Upper lobe of right lung (tissue), 1 donor: ENCODE results near the gene USP36. TPM values are rescaled to one million over a fixed set of nuclear protein-coding genes. Genes with fewer than 3 reads are reported as not detected.
"Not testable (repeated sequence)": the region's sequence is repeated elsewhere in the genome, so short reads cannot be mapped to it uniquely, and the experiment has no call there.

Experiments
- ATAC-seq: fragments of 200-7000 bp; cut with Tn5 transposase; one replicate; pipeline ENCODE4 v1.9.1; 2020; ENCODE audit warnings: mild to moderate bottlenecking, moderate library complexity
- DNase-seq: peaks from one replicate; pipeline ENCODE4 v3.0.0-alpha.2; 2020
- H3K27ac ChIP-seq: fragments of 200-600 bp; one replicate; pipeline ENCODE4 v1.8.0; 2022
- H3K27me3 ChIP-seq: fragments of 200-600 bp; one replicate; pipeline ENCODE4 v1.8.0; 2022; ENCODE audit warnings: mild to moderate bottlenecking
- H3K36me3 ChIP-seq: fragments of 200-600 bp; one replicate; pipeline ENCODE4 v1.8.0; 2022
- H3K4me1 ChIP-seq: fragments of 200-600 bp; one replicate; pipeline ENCODE4 v1.8.0; 2022
- H3K4me3 ChIP-seq: fragments of 200-600 bp; one replicate; pipeline ENCODE4 v1.8.0; 2022; ENCODE audit warnings: mild to moderate bottlenecking
- H3K9me3 ChIP-seq: fragments of 200-600 bp; one replicate; pipeline ENCODE4 v1.8.0; 2022
- CTCF ChIP-seq: fragments of 200-600 bp; IDR thresholded peaks from one replicate; pipeline ENCODE4 v1.8.0; 2022; ENCODE audit warnings: antibody characterized with exemption
- intact Hi-C: fragments of 100-400 bp; cut with DNase I; formaldehyde crosslinking; loops from one replicate; pipeline ENCODE4 v1.11.0; 2022
- total RNA-seq: library from RNA; stranded (reverse); fragmentation: NEBNext Ultra II Directional; extraction: Animal tissue kit (Norgen Biotek cat#: 25700); gene quantifications from one replicate; pipeline ENCODE4 v1.2.1, GENCODE V29; 2021
- donor health status: DM: no; HTN: yes; CAD: no; lungs with severe emphysema.

The USP36 gene
- total RNA-seq, 1 donor from 2014 or later = 69.6 TPM

GRCh38 chr17:78759969-78760352 is 80.7 kb downstream of the USP36 start:
- Histone ChIP-seq H3K27ac (peak overlapping the region; percentile 77), H3K36me3 (no peaks in the 10 kb centered on the region), H3K9me3 (no peaks in the 10 kb centered on the region), H3K4me1 (peaks cover 59% of the 10 kb centered on the region), H3K27me3 (no peaks in the 10 kb centered on the region), H3K4me3 (no peak overlapping the region)
- TF ChIP-seq CTCF = no peak
- DNase-seq (no peak), ATAC-seq (no peak)
- intact Hi-C loops = no loop called here

DNA sequence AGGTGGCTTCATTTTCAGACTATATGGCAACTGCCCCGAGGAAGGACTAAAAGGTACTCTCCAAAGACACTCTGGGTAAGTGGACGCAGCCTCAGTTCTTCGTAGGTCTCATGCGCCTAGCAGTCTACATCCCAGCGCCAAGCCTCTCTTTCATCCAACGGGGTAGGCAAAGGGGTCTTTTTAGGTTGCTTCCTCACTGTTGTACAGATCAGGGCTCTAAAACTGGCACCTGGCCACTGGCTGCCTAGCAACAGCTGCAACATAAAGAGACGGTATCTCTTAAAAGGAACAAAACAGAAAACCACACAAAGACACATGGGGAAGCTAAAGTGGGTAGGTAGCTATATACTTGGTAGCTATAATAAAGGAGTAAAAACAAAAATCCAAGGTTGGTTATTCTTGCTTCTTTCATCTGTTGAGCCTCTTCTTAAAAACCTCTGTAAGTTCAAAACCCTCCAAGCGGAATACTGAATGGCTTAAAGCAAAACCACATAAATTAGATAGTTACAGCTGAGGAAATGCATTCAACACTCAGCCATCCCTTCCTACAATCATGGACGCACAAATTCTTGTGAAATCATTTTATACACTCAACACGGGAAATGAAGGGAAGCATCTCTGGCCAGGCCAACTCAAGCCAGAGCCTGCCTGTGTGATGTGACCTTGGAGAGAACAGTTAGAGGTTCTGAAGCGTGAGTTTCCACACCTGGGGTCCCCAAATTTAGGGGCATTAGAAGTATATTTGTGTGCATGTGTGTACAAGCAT is 81.2 kb downstream of the USP36 start:
- ATAC-seq (peak; percentile 75), DNase-seq (peak; percentile 77)
- H3K4me1 ChIP-seq = peaks cover 53% of the 10 kb centered on the region
- TF ChIP-seq CTCF = no peak
- H3K4me3 ChIP-seq = no peak overlapping the region
- no peaks in the 10 kb centered on the region for H3K27me3 ChIP-seq
- intact Hi-C loops = no loop called here
- H3K9me3 ChIP-seq = no peaks in the 10 kb centered on the region
- peak overlapping the region; percentile 77 for H3K27ac ChIP-seq
- no peaks in the 10 kb centered on the region for H3K36me3 ChIP-seq

DNA sequence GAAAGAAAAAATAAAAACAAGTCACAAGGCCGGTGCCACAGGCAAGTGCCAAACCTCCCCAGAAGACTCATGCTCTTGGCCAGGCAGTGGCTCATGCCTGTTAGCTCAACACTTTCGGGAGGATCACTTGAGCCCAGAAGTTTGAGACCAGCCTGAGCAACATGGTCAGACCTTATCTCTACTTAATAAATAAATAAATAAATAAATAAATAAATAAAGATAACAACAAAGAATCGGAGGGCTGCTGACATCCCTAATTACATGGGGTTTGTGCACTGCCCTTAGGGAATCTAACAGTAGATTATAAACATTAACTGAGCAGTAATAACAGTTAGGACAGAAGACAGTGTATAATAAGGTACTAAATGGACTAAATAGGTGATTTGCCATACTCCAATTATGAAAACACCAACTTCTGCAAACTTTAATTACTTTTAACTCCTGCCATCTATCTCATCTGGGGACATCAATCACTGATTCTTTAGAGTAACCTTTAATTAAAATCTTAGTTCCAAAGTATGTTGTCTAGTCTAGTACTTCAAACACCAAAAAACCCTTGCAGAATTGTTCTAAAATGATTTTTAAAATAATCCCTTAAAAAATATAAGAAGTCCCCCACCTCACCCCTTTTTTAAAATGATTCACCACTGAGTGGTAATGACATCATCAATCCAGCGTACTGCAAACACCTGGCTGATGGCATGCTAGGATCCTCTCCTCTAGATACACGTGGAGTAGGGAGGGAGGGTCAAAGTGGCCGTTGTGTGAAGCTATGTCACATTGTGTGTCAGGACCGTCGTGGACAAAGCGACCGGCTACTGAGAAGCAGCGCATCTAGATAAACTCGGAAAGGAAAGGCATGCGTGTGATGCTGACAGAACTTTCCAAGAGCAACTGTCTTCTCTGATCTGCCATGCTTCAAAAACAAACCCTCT is 87.0 kb downstream of the USP36 start:
- H3K9me3 ChIP-seq = no peaks in the 10 kb centered on the region
- intact Hi-C loops = no loop called here
- no peak for TF ChIP-seq CTCF
- H3K36me3 ChIP-seq = no peaks in the 10 kb centered on the region
- no peaks in the 10 kb centered on the region for H3K27me3 ChIP-seq
- H3K4me3 ChIP-seq = no peak overlapping the region
- no peak for ATAC-seq
- no peak overlapping the region for H3K27ac ChIP-seq
- H3K4me1 ChIP-seq = peaks cover 58% of the 10 kb centered on the region
- no peak for DNase-seq

DNA sequence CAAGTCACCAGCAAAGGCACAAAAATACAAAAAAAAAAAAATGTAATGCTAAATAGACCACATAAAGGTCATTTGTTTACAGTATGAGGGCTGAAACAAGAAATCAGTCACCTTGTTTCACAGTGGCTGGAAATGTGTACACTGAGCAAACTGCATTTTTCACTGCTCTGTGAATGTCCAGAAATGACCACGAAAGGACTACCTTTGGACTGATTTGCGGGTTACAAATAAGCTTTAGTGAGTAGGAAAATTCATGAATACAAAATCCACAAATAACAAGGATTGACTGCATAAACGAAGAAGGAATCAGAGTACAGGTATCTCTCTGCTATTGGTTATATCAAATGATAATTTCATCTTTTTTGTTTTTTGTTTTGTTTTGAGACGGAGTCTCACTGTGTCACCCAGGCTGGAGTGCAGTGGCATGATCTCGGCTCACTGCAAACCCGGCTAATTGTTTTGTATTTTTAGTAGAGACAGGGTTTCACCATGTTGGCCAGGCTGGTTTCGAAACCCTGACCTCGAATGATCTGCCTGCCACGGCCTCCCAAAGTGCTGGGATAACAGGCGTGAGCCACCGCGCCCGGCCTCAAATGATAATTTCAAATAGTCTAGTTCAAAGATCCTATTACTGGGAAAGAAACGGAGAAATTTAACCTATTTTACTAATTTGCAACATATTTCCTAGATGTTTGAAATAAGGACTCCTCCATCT is 89.0 kb downstream of the USP36 start:
- peaks cover 64% of the 10 kb centered on the region for H3K4me1 ChIP-seq
- no peak for DNase-seq

GRCh38 chr17:78751000-78751399 is 89.6 kb downstream of the USP36 start:
- intact Hi-C loops, ATAC-seq, H3K27me3 ChIP-seq, H3K36me3 ChIP-seq, DNase-seq, H3K9me3 ChIP-seq, H3K27ac ChIP-seq, H3K4me3 ChIP-seq: not testable (repeated sequence)
- H3K4me1 ChIP-seq = peaks cover 64% of the 10 kb centered on the region

More for the DNA sequence above, 89.0 kb downstream of the USP36 start:
- no peaks in the 10 kb centered on the region for H3K36me3 ChIP-seq
- H3K27ac ChIP-seq = peak overlapping the region; percentile 4
- no peak for ATAC-seq
- no peaks in the 10 kb centered on the region for H3K9me3 ChIP-seq
- no peaks in the 10 kb centered on the region for H3K27me3 ChIP-seq
- TF ChIP-seq CTCF = no peak
- no peak overlapping the region for H3K4me3 ChIP-seq
- intact Hi-C loops = no loop called here
